ENCODE measurements around the gene SH3BGRL. TPM values are rescaled to one million over a fixed set of nuclear protein-coding genes. Genes with fewer than 3 reads are reported as not detected.

Gene SH3BGRL
- total RNA-seq, 1 experiment from 2014 or later, result 46.6 TPM

Other genes with a start within 250 kb of the SH3BGRL start
- gene HMGN5, start 189 bp upstream of the SH3BGRL start, total RNA-seq (2021), result 3.6 and 6.6 TPM in 2 replicates

Measured in PC-9 (cell line).